GM23338 (cell line): ENCODE results near the gene FNDC3B. TPM values are rescaled to one million over a fixed set of nuclear protein-coding genes. Genes with fewer than 3 reads are reported as not detected.

Experiments
- ATAC-seq: fragments of 200-7000 bp; cut with Tn5 transposase; 3 replicates; pipeline ENCODE4 v1.9.1; 2020
- DNase-seq: peaks from one replicate; pipeline ENCODE4 v3.0.0-alpha.2; 2015; ENCODE audit warnings: low spot score
- H2AFZ ChIP-seq: fragments of 200-600 bp; sonication (generic); 2 replicates; pipeline ENCODE4 v1.8.0; 2016; ENCODE audit warnings: antibody characterized with exemption, mild to moderate bottlenecking, moderate library complexity
- H3F3A ChIP-seq: fragments of 200-600 bp; sonication (generic); replicated peaks from 2 replicates; pipeline ENCODE4 v1.8.0; 2017; ENCODE audit warnings: antibody characterized with exemption, mixed run types, low read depth
- H3K27ac ChIP-seq: fragments of 200-600 bp; sonication (generic); 2 replicates; pipeline ENCODE4 v1.6.1; 2016; ENCODE audit warnings: low read depth
- H3K27me3 ChIP-seq: fragments of 200-600 bp; sonication (generic); 2 replicates; pipeline ENCODE4 v1.8.0; 2016; ENCODE audit warnings: mild to moderate bottlenecking, mixed run types, moderate library complexity; ENCODE audit not compliant: insufficient read depth
- H3K36me3 ChIP-seq: fragments of 200-600 bp; sonication (generic); 2 replicates; pipeline ENCODE4 v1.8.0; 2016; ENCODE audit warnings: mild to moderate bottlenecking; ENCODE audit not compliant: insufficient read depth
- H3K4me1 ChIP-seq: fragments of 200-600 bp; sonication (generic); 2 replicates; pipeline ENCODE4 v1.8.0; 2016; ENCODE audit warnings: mild to moderate bottlenecking, moderate library complexity; ENCODE audit not compliant: insufficient read depth
- H3K4me2 ChIP-seq: fragments of 200-600 bp; sonication (generic); 2 replicates; pipeline ENCODE4 v1.7.1; 2017; ENCODE audit warnings: mixed run types
- H3K4me3 ChIP-seq: fragments of 200-600 bp; sonication (generic); 2 replicates; pipeline ENCODE4 v1.6.1; 2016; ENCODE audit warnings: mixed run types
- H3K79me2 ChIP-seq: fragments of 200-600 bp; sonication (generic); replicated peaks from 2 replicates; pipeline ENCODE4 v1.8.0; 2017; ENCODE audit warnings: mild to moderate bottlenecking; ENCODE audit not compliant: insufficient read depth
- H3K9me2 ChIP-seq: fragments of 200-600 bp; sonication (generic); 2 replicates; pipeline ENCODE4 v1.8.0; 2017; ENCODE audit not compliant: insufficient read depth
- H4K20me1 ChIP-seq: fragments of 200-600 bp; sonication (generic); replicated peaks from 2 replicates; pipeline ENCODE4 v1.8.0; 2017; ENCODE audit warnings: mild to moderate bottlenecking; ENCODE audit not compliant: insufficient read depth
- H3K27ac Mint-ChIP-seq: 2 replicates; pipeline ENCODE4 v1.8.0; 2020; ENCODE audit warnings: inconsistent platforms, mild to moderate bottlenecking, moderate library complexity, mixed read lengths
- H3K27me3 Mint-ChIP-seq: 3 replicates; pipeline ENCODE4 v1.8.0; 2022; ENCODE audit warnings: low read depth, mild to moderate bottlenecking, moderate library complexity, mixed read lengths, inconsistent platforms; ENCODE audit not compliant: insufficient read depth, poor library complexity
- H3K36me3 Mint-ChIP-seq: 3 replicates; pipeline ENCODE4 v1.8.0; 2021; ENCODE audit warnings: low read depth, mild to moderate bottlenecking, inconsistent platforms, moderate library complexity, mixed read lengths
- H3K4me1 Mint-ChIP-seq: 3 replicates; pipeline ENCODE4 v1.8.0; 2020; ENCODE audit warnings: mild to moderate bottlenecking, inconsistent platforms, mixed read lengths
- H3K4me3 Mint-ChIP-seq: 3 replicates; pipeline ENCODE4 v1.8.0; 2021; ENCODE audit warnings: moderate library complexity, mild to moderate bottlenecking, inconsistent platforms, mixed read lengths
- H3K9me3 Mint-ChIP-seq: 3 replicates; pipeline ENCODE4 v1.8.0; 2020; ENCODE audit warnings: moderate library complexity, mild to moderate bottlenecking, inconsistent platforms, mixed read lengths
- CREB1 ChIP-seq: fragments of 250-450 bp; sonication (Bioruptor Pico); IDR thresholded peaks from 2 replicates; pipeline ENCODE4 v1.5.0; 2020; ENCODE audit warnings: low read depth, mild to moderate bottlenecking, moderate library complexity
- CTCF ChIP-seq, 2 experiments: fragments of 200-600 bp in 1 of 2; sonication (generic) in 1 of 2; conservative IDR thresholded peaks; 2 replicates each; pipeline versions ENCODE4 v1.5.1 to v1.6.1; 2016 to 2017; ENCODE audit warnings: antibody characterized with exemption in 2 of 2, low read depth in 2 of 2, mild to moderate bottlenecking in 2 of 2, moderate library complexity in 1 of 2
- ETS1 ChIP-seq: IDR thresholded peaks from 2 replicates; pipeline ENCODE4 v1.6.1; 2016; ENCODE audit warnings: antibody characterized with exemption
- EZH2 ChIP-seq: fragments of 200-600 bp; sonication (generic); IDR thresholded peaks from one replicate; pipeline ENCODE4 v1.8.0; 2017; ENCODE audit warnings: antibody characterized with exemption, mild to moderate bottlenecking, low read depth; ENCODE audit not compliant: unreplicated experiment
- EZH2phosphoT487 ChIP-seq: fragments of 200-600 bp; sonication (generic); IDR thresholded peaks from one replicate; pipeline ENCODE4 v1.8.1; 2018; ENCODE audit warnings: antibody characterized with exemption; ENCODE audit not compliant: unreplicated experiment
- JUNB ChIP-seq: IDR thresholded peaks from one replicate; pipeline ENCODE4 v1.6.1; 2016; ENCODE audit warnings: antibody characterized with exemption; ENCODE audit not compliant: unreplicated experiment
- NANOG ChIP-seq: IDR thresholded peaks from 2 replicates; pipeline ENCODE4 v1.6.1; 2016; ENCODE audit warnings: antibody characterized with exemption, borderline replicate concordance
- POLR2AphosphoS5 ChIP-seq: IDR thresholded peaks from 2 replicates; pipeline ENCODE4 v1.6.1; 2016; ENCODE audit warnings: antibody characterized with exemption, low read depth
- REST ChIP-seq: IDR thresholded peaks from one replicate; pipeline ENCODE4 v1.6.1; 2018; ENCODE audit warnings: antibody characterized with exemption; ENCODE audit not compliant: unreplicated experiment
- STAT1 ChIP-seq: IDR thresholded peaks from one replicate; pipeline ENCODE4 v1.6.1; 2016; ENCODE audit warnings: antibody characterized with exemption; ENCODE audit not compliant: unreplicated experiment
- ZNF114 ChIP-seq: fragments of 250-450 bp; sonication (Bioruptor Pico); IDR thresholded peaks from 2 replicates; pipeline ENCODE4 v1.5.0; 2020; ENCODE audit warnings: mild to moderate bottlenecking, moderate library complexity
- ZNF331 ChIP-seq: fragments of 250-450 bp; sonication (Bioruptor Pico); IDR thresholded peaks from 2 replicates; pipeline ENCODE4 v1.5.0; 2020; ENCODE audit warnings: low read depth, mild to moderate bottlenecking, moderate library complexity
- ZNF462 ChIP-seq: fragments of 250-450 bp; sonication (Bioruptor Pico); IDR thresholded peaks from 2 replicates; pipeline ENCODE4 v1.5.0; 2020; ENCODE audit warnings: mild to moderate bottlenecking, moderate library complexity
- polyA plus RNA-seq: library from polyadenylated mRNA; unstranded; fragments of >200 nt; fragmentation: Nextera tagmentation; extraction: Ambion mirVana; gene quantifications from 2 replicates; pipeline ENCODE4 v1.2.1, GENCODE V29; 2016
- total RNA-seq: library from RNA; depleted of rRNA; stranded (reverse); fragments of >200 nt; shearing (Covaris generic); gene quantifications from 2 replicates; pipeline ENCODE4 v1.2.3, GENCODE V29; 2014

Gene FNDC3B
- total and polyA plus RNA-seq, 2 experiments from 2014 or later = 19.1 to 55.4 TPM

- Histone ChIP-seq H3K9me2 (no peaks in the 10 kb centered on the region), H3K4me2 (no peak overlapping the region), H4K20me1 (no peaks in the 10 kb centered on the region), H3K79me2 (no peaks in the 10 kb centered on the region), H3K27ac (no peak overlapping the region), H3K4me3 (no peak overlapping the region), H3K27me3 (peaks cover 69% of the 10 kb centered on the region), H3K36me3 (no peaks in the 10 kb centered on the region), H2AFZ (no peak overlapping the region), H3F3A (no peaks in the 10 kb centered on the region), H3K4me1 (peaks cover 17% of the 10 kb centered on the region)
- H3K4me3 Mint-ChIP-seq = no peak overlapping the region
- TF ChIP-seq POLR2AphosphoS5 = no peak
- no peak for TF ChIP-seq JUNB
- no peak for TF ChIP-seq ETS1
- no peak for TF ChIP-seq EZH2
- no peak for TF ChIP-seq CTCF (conservative IDR thresholded peaks at IDR 0.05; ENCODE audit: low read depth in 2 of 2)
- TF ChIP-seq ZNF331 (CRISPR knock-in tag) = no peak
- TF ChIP-seq REST = no peak
- no peak for TF ChIP-seq STAT1
- TF ChIP-seq ZNF462 (CRISPR knock-in tag) = no peak
- no peak for TF ChIP-seq EZH2phosphoT487
- no peak for TF ChIP-seq ZNF114 (CRISPR knock-in tag)
- no peak for TF ChIP-seq CREB1 (CRISPR knock-in tag)
- TF ChIP-seq NANOG = no peak
- no peak overlapping the region for H3K27ac Mint-ChIP-seq
- peaks cover 22% of the 10 kb centered on the region for H3K4me1 Mint-ChIP-seq
- no peak for DNase-seq
- H3K9me3 Mint-ChIP-seq = peaks cover 4% of the 10 kb centered on the region; the same call in 2 of the 3 replicates
- peaks cover 7% of the 10 kb centered on the region; the same call in 1 of the 3 replicates for H3K36me3 Mint-ChIP-seq
- peaks cover 46% of the 10 kb centered on the region for H3K27me3 Mint-ChIP-seq
- no peak for ATAC-seq
Measured at GRCh38 chr3:172446198-172446597, 406.8 kb downstream of the FNDC3B start.
